HepG2 (cell line): Measurements from ENCODE around the gene VEGFA. TPM values are rescaled to one million over a fixed set of nuclear protein-coding genes. Genes with fewer than 3 reads are reported as not detected.

Source experiments
- AHR ChIP-seq: IDR thresholded peaks from 2 replicates; pipeline ENCODE4 v1.6.1; 2018; ENCODE audit warnings: missing genetic modification reagents, missing compliant biosample characterization
- DPF2 ChIP-seq: sonication (generic); formaldehyde crosslinking; IDR thresholded peaks from 2 replicates; pipeline ENCODE4 v1.4.0; 2020; ENCODE audit warnings: mild to moderate bottlenecking, low read depth, missing genetic modification reagents, borderline replicate concordance
- DRAP1 ChIP-seq: IDR thresholded peaks from 2 replicates; pipeline ENCODE4 v1.6.1; 2016; ENCODE audit warnings: missing genetic modification reagents, missing compliant biosample characterization
- E2F1 ChIP-seq: sonication (generic); formaldehyde crosslinking; IDR thresholded peaks from 2 replicates; pipeline ENCODE4 v1.5.0; 2020; ENCODE audit warnings: missing genetic modification reagents
- FOXO4 ChIP-seq: sonication (generic); formaldehyde crosslinking; conservative IDR thresholded peaks from 2 replicates; pipeline ENCODE4 v1.8.1; 2023; ENCODE audit warnings: missing genetic modification reagents
- JARID2 ChIP-seq: sonication (generic); formaldehyde crosslinking; IDR thresholded peaks from 2 replicates; pipeline ENCODE4 v1.8.1; 2023; ENCODE audit warnings: missing genetic modification reagents, inconsistent platforms; ENCODE audit not compliant: insufficient replicate concordance
- MED1 ChIP-seq: sonication (generic); formaldehyde crosslinking; IDR thresholded peaks from 2 replicates; pipeline ENCODE4 v1.4.0; 2020; ENCODE audit warnings: missing genetic modification reagents
- PPARG ChIP-seq: conservative IDR thresholded peaks from 2 replicates; pipeline ENCODE4 v1.6.1; 2016; ENCODE audit warnings: missing biosample characterization, missing genetic modification reagents
- PRPF4 ChIP-seq: fragments of 200-400 bp; formaldehyde crosslinking; IDR thresholded peaks from 2 replicates; pipeline ENCODE4 v1.6.1; 2016; ENCODE audit warnings: low read length, low read depth; ENCODE audit not compliant: poor library complexity, severe bottlenecking
- RBM22 ChIP-seq: fragments of 200-400 bp; formaldehyde crosslinking; optimal IDR thresholded peaks from 2 replicates; pipeline ENCODE3; 2017; ENCODE audit warnings: mild to moderate bottlenecking, low read length, moderate library complexity
- ZBTB1 ChIP-seq: sonication (generic); formaldehyde crosslinking; IDR thresholded peaks from 2 replicates; pipeline ENCODE4 v1.4.0; 2020; ENCODE audit warnings: missing genetic modification reagents, borderline replicate concordance
- ZBTB46 ChIP-seq: sonication (generic); formaldehyde crosslinking; IDR thresholded peaks from 2 replicates; pipeline ENCODE4 v1.4.0; 2020; ENCODE audit warnings: mild to moderate bottlenecking, missing genetic modification reagents, borderline replicate concordance
- ZFAT ChIP-seq: sonication (generic); formaldehyde crosslinking; conservative IDR thresholded peaks from 2 replicates; pipeline ENCODE4 v1.8.1; 2023; ENCODE audit warnings: missing genetic modification reagents, inconsistent platforms
- ZMAT3 ChIP-seq: sonication (generic); formaldehyde crosslinking; conservative IDR thresholded peaks from 2 replicates; pipeline ENCODE4 v1.7.0; 2021; ENCODE audit warnings: missing genetic modification reagents
- ZNF329 ChIP-seq: sonication (generic); formaldehyde crosslinking; IDR thresholded peaks from 2 replicates; pipeline ENCODE4 v1.9.0; 2021; ENCODE audit warnings: low read depth, mild to moderate bottlenecking, missing genetic modification reagents
- ZNF335 ChIP-seq: sonication (generic); formaldehyde crosslinking; IDR thresholded peaks from 2 replicates; pipeline ENCODE4 v1.4.0; 2020; ENCODE audit warnings: missing genetic modification reagents
- ZNF343 ChIP-seq: sonication (generic); formaldehyde crosslinking; IDR thresholded peaks from 2 replicates; pipeline ENCODE4 v1.4.0; 2020; ENCODE audit warnings: mild to moderate bottlenecking, missing genetic modification reagents
- ZNF646 ChIP-seq: sonication (generic); formaldehyde crosslinking; IDR thresholded peaks from 2 replicates; pipeline ENCODE4 v1.9.0; 2021; ENCODE audit warnings: mild to moderate bottlenecking, missing genetic modification reagents
- polyA plus RNA-seq, 8 experiments: library from polyadenylated mRNA; depleted of rRNA in 3 of 8; stranded (reverse) in 7 of 8; unstranded in 1 of 8; fragments of >200 nt; fragmentation: Illumina TruSeq in 4 of 8; extraction: Trizol in 4 of 8; gene quantifications; 2 replicates each; pipeline versions ENCODE4 v1.2.1 to v1.2.3, GENCODE V29; 2011 to 2016; ENCODE audit warnings: low read depth in 4 of 8, missing spikeins in 1 of 8, mixed read lengths in 1 of 8; ENCODE audit not compliant: insufficient read depth in 1 of 8
- total RNA-seq, 5 experiments: library from RNA; depleted of rRNA; stranded (reverse); fragments of >200 nt; fragmentation: Illumina TruSeq; extraction: Trizol; gene quantifications; 2 replicates each; pipeline ENCODE4 v1.2.3, GENCODE V29; 2016; ENCODE audit warnings: low read depth in 1 of 5

VEGFA gene
- total and polyA plus RNA-seq, 2 of the 13 experiments (the other 11 are each of a cell fraction or from before 2014, with no cell fraction given), result 68.1 to 629 TPM

GRCh38 chr6:43806043-43806757, 36.2 kb downstream of the VEGFA start (continued):
- 0 out of 2 replicates have a peak, but pooled peaks have one; percentile 39 for TF ChIP-seq ZNF646
- 0 out of 2 replicates have a peak, but pooled peaks have one; percentile 59 for TF ChIP-seq ZNF343 (CRISPR knock-in tag)
- no peak for TF ChIP-seq RBM22
- TF ChIP-seq E2F1 (CRISPR knock-in tag), result no peak
- peak; percentile 69 for TF ChIP-seq ZMAT3 (CRISPR knock-in tag)
- no peak for TF ChIP-seq ZBTB46 (CRISPR knock-in tag)
- TF ChIP-seq DRAP1 (CRISPR knock-in tag), result peak; percentile 95
- TF ChIP-seq ZBTB1 (CRISPR knock-in tag), result no peak
- TF ChIP-seq MED1 (CRISPR knock-in tag), result peak; percentile 96
- TF ChIP-seq DPF2 (CRISPR knock-in tag), result peak; percentile 82; the same call in 1 of the 2 replicates
- TF ChIP-seq PPARG (CRISPR knock-in tag), result peak; percentile 90
- TF ChIP-seq PRPF4, result no peak
- peak; percentile 66; the same call in 1 of the 2 replicates for TF ChIP-seq ZNF329 (CRISPR knock-in tag)
- TF ChIP-seq AHR (CRISPR knock-in tag), result no peak
- no peak for TF ChIP-seq FOXO4
- no peak for TF ChIP-seq JARID2 (CRISPR knock-in tag)
- TF ChIP-seq ZNF335 (CRISPR knock-in tag), result no peak
- TF ChIP-seq ZFAT (CRISPR knock-in tag), result no peak
